CD1c-positive myeloid dendritic cell (primary cell): ENCODE data around the gene SMIM35.
A peak's percentile ranks its signal among the peaks of the same experiment; 100 is the strongest.

Experiments used
- DNase-seq: peaks from one replicate; pipeline ENCODE4 v3.0.0-alpha.2; 2016; ENCODE audit errors: extremely low spot score

The SMIM35 gene

GRCh38 chr11:118027694-118028093, 59.1 kb downstream of the SMIM35 start:
- no peak for DNase-seq

- no peak for DNase-seq
Observed at GRCh38 chr11:118021146-118021545, 65.6 kb downstream of the SMIM35 start.

- DNase-seq, result no peak
Observed at GRCh38 chr11:118018401-118018800, 68.4 kb downstream of the SMIM35 start.

- DNase-seq, result no peak
Observed at GRCh38 chr11:118017631-118018315, 69.0 kb downstream of the SMIM35 start.

- no peak for DNase-seq
Observed at GRCh38 chr11:118017111-118017510, 69.7 kb downstream of the SMIM35 start.

- DNase-seq, result no peak
Observed at GRCh38 chr11:118016104-118016503, 70.7 kb downstream of the SMIM35 start.

GRCh38 chr11:118015385-118015841, 71.3 kb downstream of the SMIM35 start:
- no peak for DNase-seq

GRCh38 chr11:118014022-118014421, 72.7 kb downstream of the SMIM35 start:
- no peak for DNase-seq

- peak; percentile 96 for DNase-seq
Observed at GRCh38 chr11:118012083-118012669, 74.6 kb downstream of the SMIM35 start.

GRCh38 chr11:118010738-118011461, 75.9 kb downstream of the SMIM35 start:
- peak; percentile 95 for DNase-seq

GRCh38 chr11:118009864-118010737, 76.7 kb downstream of the SMIM35 start:
- no peak for DNase-seq

GRCh38 chr11:118008271-118008911, 78.4 kb downstream of the SMIM35 start:
- peak; percentile 78 for DNase-seq

- DNase-seq, result peak; percentile 68
Observed at GRCh38 chr11:118007563-118008270, 79.0 kb downstream of the SMIM35 start.

GRCh38 chr11:118007040-118007439, 79.7 kb downstream of the SMIM35 start:
- DNase-seq, result peak; percentile 43

- DNase-seq, result no peak
Observed at GRCh38 chr11:118006153-118006534, 80.6 kb downstream of the SMIM35 start.

- no peak for DNase-seq
Observed at GRCh38 chr11:118005224-118006152, 81.3 kb downstream of the SMIM35 start.

- DNase-seq, result no peak
Observed at GRCh38 chr11:118004543-118005223, 82.1 kb downstream of the SMIM35 start.

- no peak for DNase-seq
Observed at GRCh38 chr11:118003456-118003855, 83.3 kb downstream of the SMIM35 start.
